ENCODE data around the gene ELP1.

DNA sequence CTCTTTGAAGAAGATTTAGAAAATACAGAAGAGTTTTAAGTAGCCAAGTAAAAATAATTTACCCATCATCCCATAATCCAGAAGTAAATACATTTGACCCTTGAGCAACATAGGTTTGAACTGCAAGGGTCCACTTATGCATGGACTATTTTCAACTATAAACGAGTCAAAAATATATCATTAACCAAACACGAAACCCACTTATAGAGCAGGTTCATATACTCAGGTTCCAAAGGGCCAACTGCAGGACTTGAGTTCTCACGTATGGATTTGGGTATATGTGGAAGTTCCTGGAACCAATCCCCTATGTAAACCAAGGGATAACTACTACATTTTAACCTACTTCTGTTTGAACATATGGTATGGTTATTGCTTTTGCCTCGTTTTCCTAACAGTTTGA lies 6.1 kb upstream of the ELP1 start:
- TF ChIP-seq ZBTB33 (IDR thresholded peaks at IDR 0.05) (no peak), TAF1 (conservative IDR thresholded peaks at IDR 0.05) (no peak), RAD21 (IDR thresholded peaks at IDR 0.05) (no peak), MAX (IDR thresholded peaks at IDR 0.05) (no peak), YY1 (IDR thresholded peaks at IDR 0.05) (no peak), JUND (IDR thresholded peaks at IDR 0.05) (no peak), SP1 (IDR thresholded peaks at IDR 0.05) (no peak), RXRA (IDR thresholded peaks at IDR 0.05) (no peak), GABPA (IDR thresholded peaks at IDR 0.05 in 1 of 2, conservative IDR thresholded peaks at IDR 0.05 in 1 of 2) (no peak), NR2F2 (IDR thresholded peaks at IDR 0.05) (no peak), ATF3 (IDR thresholded peaks at IDR 0.05) (no peak)
- TF ChIP-seq, protein P1, sequence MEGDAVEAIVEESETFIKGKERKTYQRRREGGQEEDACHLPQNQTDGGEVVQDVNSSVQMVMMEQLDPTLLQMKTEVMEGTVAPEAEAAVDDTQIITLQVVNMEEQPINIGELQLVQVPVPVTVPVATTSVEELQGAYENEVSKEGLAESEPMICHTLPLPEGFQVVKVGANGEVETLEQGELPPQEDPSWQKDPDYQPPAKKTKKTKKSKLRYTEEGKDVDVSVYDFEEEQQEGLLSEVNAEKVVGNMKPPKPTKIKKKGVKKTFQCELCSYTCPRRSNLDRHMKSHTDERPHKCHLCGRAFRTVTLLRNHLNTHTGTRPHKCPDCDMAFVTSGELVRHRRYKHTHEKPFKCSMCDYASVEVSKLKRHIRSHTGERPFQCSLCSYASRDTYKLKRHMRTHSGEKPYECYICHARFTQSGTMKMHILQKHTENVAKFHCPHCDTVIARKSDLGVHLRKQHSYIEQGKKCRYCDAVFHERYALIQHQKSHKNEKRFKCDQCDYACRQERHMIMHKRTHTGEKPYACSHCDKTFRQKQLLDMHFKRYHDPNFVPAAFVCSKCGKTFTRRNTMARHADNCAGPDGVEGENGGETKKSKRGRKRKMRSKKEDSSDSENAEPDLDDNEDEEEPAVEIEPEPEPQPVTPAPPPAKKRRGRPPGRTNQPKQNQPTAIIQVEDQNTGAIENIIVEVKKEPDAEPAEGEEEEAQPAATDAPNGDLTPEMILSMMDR (IDR thresholded peaks at IDR 0.05; ENCODE audit: low read depth, low read length, missing input control) = no peak
